GM12892 (cell line): ENCODE results near the gene DCAKD.

Source experiments
- DNase-seq: peaks from one replicate; pipeline ENCODE4 v3.0.0; 2011; ENCODE audit not compliant: insufficient read length
- FAIRE-seq: peaks from 2 replicates; lab custom pipeline; 2011; peaks lifted over from hg19 to GRCh38; lab: Jason Lieb, UNC
- POLR2A ChIP-seq: IDR thresholded peaks from 2 replicates; pipeline ENCODE4 v1.6.1; 2011; ENCODE audit warnings: low read depth, low read length, control low read depth
- POLR2AphosphoS5 ChIP-seq: IDR thresholded peaks from 2 replicates; pipeline ENCODE4 v1.6.1; 2011; ENCODE audit warnings: low read depth, low read length, control low read depth
- TAF1 ChIP-seq: IDR thresholded peaks from 2 replicates; pipeline ENCODE4 v1.6.1; 2011; ENCODE audit warnings: low read depth, mild to moderate bottlenecking, control low read depth, low read length, borderline replicate concordance

The DCAKD gene

GRCh38 chr17:44995436-44996001 is 55.9 kb downstream of the DCAKD start:
- no peak for TF ChIP-seq TAF1
- DNase-seq (no peak), FAIRE-seq (no peak)

GRCh38 chr17:44992242-44992939 is 59.0 kb downstream of the DCAKD start:
- no peak for TF ChIP-seq TAF1
- no peak for TF ChIP-seq POLR2AphosphoS5
- TF ChIP-seq POLR2A: no peak
- FAIRE-seq: no peak

DNA sequence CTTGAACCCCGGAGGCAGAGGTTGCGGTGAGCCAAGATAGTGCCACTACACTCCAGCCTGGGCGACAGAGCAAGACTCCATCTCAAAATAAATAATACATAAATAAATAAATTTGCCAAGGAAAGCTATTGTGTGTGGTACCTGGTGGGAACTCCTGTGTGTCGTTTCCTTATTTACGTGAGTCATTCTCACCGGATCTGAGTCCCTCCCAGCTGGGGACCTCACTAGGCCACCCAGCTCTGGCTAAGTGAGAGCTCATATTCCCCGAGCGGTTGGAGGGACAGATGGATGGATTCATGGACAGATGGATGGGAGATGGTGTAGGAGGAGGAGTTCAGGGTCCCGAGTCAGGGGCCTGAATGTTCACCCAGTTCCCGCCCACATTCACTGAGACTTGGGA is 60.4 kb downstream of the DCAKD start:
- DNase-seq (no peak), FAIRE-seq (no peak)
- TF ChIP-seq POLR2A (no peak), POLR2AphosphoS5 (no peak), TAF1 (no peak)

More at GRCh38 chr17:44992242-44992939, 59.0 kb downstream of the DCAKD start:
- no peak for DNase-seq

DNA sequence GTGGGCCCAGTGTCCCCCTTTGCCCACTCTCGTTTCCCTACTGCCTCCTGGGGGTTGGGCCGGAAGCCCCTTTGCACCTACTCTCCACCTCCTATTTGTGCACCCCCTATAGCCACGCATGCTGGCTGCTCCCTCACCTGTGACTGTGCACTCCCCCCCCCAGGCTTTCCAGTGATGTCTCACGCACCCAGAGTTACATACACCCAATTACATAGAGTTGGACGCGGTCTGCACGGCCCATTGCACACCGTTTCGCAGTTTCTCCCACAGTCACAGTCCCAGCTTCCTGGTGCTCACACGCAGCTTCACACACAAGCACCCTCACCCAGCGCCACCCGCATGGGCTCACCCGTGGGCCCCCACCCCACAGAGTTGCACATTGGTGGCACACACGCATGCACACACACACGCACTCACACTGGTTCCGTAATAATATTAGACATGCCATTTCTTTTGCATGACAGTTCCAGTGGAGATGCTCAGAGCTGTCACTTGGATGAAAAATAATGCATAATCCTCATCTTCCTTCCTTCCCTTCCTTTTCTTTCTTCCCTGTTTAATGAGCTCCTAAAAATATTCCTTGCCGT is 61.8 kb downstream of the DCAKD start:
- FAIRE-seq: no peak

DNA sequence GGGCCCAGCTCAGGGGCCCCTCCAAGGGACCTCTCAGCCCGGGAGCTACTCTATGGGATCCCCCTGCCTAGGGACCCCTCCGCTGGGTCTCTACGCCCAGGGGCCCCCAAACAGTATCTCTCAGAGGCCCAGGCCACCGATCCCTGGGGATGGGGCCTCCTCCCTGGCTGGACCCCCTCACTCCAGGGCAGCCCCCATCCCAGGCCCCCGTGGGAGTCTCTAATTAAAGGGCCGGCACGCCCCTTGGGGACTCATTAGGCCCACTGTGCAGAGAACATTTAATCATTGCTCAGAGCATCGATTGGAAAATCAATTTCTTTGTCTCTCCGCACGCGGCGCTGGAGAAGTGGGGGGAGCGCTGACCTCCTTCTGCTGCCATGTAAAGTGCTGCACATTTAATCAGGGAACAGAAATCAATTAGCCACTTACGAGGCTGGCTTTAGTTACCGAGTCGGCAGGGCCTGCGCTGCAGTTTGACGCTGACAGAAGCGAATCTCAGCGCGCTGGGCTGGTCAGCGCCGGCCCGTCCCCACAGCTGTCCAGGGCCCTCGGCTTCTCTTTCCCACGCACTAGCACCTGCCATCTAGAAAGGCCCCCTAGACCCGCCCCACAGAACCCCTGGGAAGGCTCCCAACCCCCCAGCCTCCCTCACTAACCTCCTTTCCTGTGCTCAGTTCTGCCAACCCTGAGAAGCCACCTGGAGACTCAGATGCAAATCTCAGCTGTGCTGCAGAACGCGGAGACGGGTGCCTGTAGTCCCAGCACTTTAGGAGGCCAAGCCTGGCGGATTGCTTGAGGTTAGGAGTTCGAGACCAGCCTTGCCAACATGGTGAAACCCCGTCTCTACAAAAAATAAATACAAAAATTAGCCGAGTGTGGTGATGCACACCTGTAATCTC is 63.1 kb downstream of the DCAKD start:
- no peak for DNase-seq
- TF ChIP-seq POLR2A (no peak), POLR2AphosphoS5 (no peak), TAF1 (no peak)
- FAIRE-seq: no peak

More for the DNA sequence above, 61.8 kb downstream of the DCAKD start:
- DNase-seq: no peak
- TF ChIP-seq TAF1 (no peak), POLR2AphosphoS5 (no peak), POLR2A (no peak)

DNA sequence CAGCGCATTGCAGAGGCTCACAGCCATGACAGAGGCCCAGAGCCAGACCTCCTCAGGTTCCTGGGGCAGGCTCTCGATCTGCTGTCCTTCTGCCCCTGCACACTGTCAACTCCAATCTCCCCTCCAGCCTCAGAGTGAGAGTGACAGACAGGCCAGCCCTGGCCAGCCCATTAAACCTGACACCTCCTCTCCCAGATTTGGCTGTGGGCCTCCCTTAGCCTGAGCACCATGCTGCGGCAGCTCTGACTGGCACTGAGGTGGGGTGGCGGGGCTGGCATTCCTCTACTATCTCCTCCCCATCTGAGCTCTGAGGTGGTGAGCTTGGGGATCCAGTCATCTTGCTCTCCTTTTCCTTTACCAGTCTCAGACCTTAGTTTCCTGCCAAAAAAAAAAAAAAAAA is 67.9 kb downstream of the DCAKD start:
- TF ChIP-seq POLR2A (no peak), TAF1 (no peak), POLR2AphosphoS5 (no peak)
- FAIRE-seq (no peak), DNase-seq (no peak)

DNA sequence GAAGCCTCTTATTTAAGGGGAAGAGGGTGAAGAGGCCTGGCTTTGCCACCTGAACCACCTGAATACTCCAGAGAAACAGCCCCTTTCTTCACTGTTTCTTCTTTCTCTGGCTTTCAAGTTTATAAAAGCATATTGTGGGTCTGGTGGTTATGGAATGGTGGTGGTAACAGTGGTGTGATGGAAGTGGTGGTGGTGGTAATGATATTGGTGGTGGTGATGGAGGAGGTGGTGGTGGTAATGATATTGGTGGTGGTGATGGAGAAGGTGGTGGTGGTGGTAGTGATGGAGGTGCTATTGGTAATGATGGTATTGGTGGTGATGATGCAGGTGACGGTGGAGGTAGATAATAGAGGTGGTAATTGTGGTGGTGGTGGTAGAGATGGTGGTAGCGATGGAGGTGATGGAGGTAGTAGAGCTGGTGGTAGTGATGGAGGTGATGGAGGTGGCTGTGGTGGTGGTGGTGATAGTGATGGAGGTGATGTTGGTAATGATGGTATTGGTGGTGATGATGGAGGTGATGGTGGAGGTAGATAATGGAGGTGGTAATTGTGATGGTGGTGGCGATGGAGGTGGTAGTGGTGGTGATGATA is 69.2 kb downstream of the DCAKD start:
- TF ChIP-seq POLR2AphosphoS5: no peak
- FAIRE-seq (no peak), DNase-seq (no peak)

- no peak for FAIRE-seq
- no peak for DNase-seq
- no peak for TF ChIP-seq TAF1
- no peak for TF ChIP-seq POLR2AphosphoS5
These were observed 70.0 kb downstream of the DCAKD start for GRCh38 chr17:44981221-44981968.

GRCh38 chr17:44979426-44979995 is 71.9 kb downstream of the DCAKD start:
- no peak for DNase-seq
- TF ChIP-seq TAF1 (no peak), POLR2AphosphoS5 (no peak), POLR2A (no peak)
- no peak for FAIRE-seq

DNA sequence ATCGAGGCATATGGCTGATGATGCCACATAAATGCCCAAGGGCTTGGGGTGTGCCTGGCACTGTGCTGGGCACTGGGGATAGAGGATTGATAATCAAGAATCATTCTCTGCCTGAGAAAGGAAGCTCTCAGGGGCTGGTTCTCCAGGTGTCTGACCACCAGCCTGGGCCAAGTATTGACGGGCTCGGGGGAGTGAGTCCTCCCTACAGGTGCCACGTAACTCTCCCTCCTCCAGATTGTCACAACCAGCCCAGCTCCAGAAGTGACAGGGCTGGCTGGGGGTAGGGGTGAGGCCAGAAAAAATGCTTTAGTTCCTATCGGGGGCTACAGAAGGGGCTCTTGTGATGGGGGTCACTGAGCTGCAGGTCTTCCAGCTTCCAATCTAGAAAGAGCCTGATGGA is 72.6 kb downstream of the DCAKD start:
- FAIRE-seq (no peak), DNase-seq (no peak)
- no peak for TF ChIP-seq TAF1
- TF ChIP-seq POLR2AphosphoS5: no peak
